Activated naive CD8-positive, alpha-beta T cell treated with anti-CD3 and anti-CD28 coated beads, Interleukin-2, amount 50 U/mL, for 16 hours (primary cell): ENCODE measurements around the gene ROPN1B.
"Not testable (repeated sequence)": the region's sequence is repeated elsewhere in the genome, so short reads cannot be mapped to it uniquely, and the experiment has no call there.

Source experiments
- DNase-seq: peaks from one replicate; pipeline ENCODE4 v3.0.0-alpha.2; 2020; ENCODE audit warnings: low read depth, low spot score

Gene ROPN1B

GRCh38 chr3:125957674-125958510 lies 11.1 kb upstream of the ROPN1B start:
- no peak for DNase-seq

- DNase-seq = no peak
Observed at GRCh38 chr3:125958511-125959316, 10.3 kb upstream of the ROPN1B start.

- DNase-seq = no peak
Observed at GRCh38 chr3:125959317-125960065, 9.5 kb upstream of the ROPN1B start.

- no peak for DNase-seq
Observed at GRCh38 chr3:125960066-125960424, 8.9 kb upstream of the ROPN1B start.

- DNase-seq = no peak
Observed at GRCh38 chr3:125960456-125961288, 8.3 kb upstream of the ROPN1B start.

- no peak for DNase-seq
Observed at GRCh38 chr3:125961289-125961589, 7.7 kb upstream of the ROPN1B start.

GRCh38 chr3:125963834-125964233 lies 5.1 kb upstream of the ROPN1B start:
- not testable (repeated sequence) for DNase-seq

GRCh38 chr3:125965505-125965904 lies 3.5 kb upstream of the ROPN1B start:
- no peak for DNase-seq

GRCh38 chr3:125967156-125967555 lies 1.8 kb upstream of the ROPN1B start:
- DNase-seq = no peak

GRCh38 chr3:125968121-125968520 lies 857 bp upstream of the ROPN1B start:
- DNase-seq = not testable (repeated sequence)

GRCh38 chr3:125971997-125972944 lies 3.3 kb downstream of the ROPN1B start:
- not testable (repeated sequence) for DNase-seq

- DNase-seq = not testable (repeated sequence)
Observed at GRCh38 chr3:125975245-125976002, 6.4 kb downstream of the ROPN1B start.

- DNase-seq = not testable (repeated sequence)
Observed at GRCh38 chr3:125976003-125976390, 7.0 kb downstream of the ROPN1B start.

- DNase-seq = not testable (repeated sequence)
Observed at GRCh38 chr3:125977104-125977503, 8.1 kb downstream of the ROPN1B start.

GRCh38 chr3:125984951-125985350 lies 16.0 kb downstream of the ROPN1B start:
- not testable (repeated sequence) for DNase-seq

GRCh38 chr3:125990253-125990970 lies 21.4 kb downstream of the ROPN1B start:
- peak; percentile 25 for DNase-seq

GRCh38 chr3:125996751-125997150 lies 27.8 kb downstream of the ROPN1B start:
- not testable (repeated sequence) for DNase-seq

GRCh38 chr3:126002189-126002588 lies 33.2 kb downstream of the ROPN1B start:
- DNase-seq = no peak
